ENCODE results near the gene UBIAD1. TPM values are rescaled to one million over a fixed set of nuclear protein-coding genes. Genes with fewer than 3 reads are reported as not detected.

UBIAD1 gene
- 7.7 and 12.4 TPM in 2 replicates for total RNA-seq

GRCh38 chr1:11272832-11273594 lies at the start of gene UBIAD1:
Gene UBIAD1, plus strand, starts transcription at chr1:11273198. Its CDS starts 334 bp downstream, at chr1:11273532.

GRCh38 chr1:11262171-11263049 lies 10.6 kb upstream of the UBIAD1 start, which contains the start of gene MTOR:
Gene MTOR, minus strand, starts transcription at chr1:11262551. Its CDS starts 3,142 bp downstream, at chr1:11259409.

Other genes with a start within 250 kb of the UBIAD1 start
- not detected in 2 replicates for gene MASP2, start 226.0 kb upstream of the UBIAD1 start, total RNA-seq
- 59.8 and 82.9 TPM in 2 replicates for gene SRM, start 213.2 kb upstream of the UBIAD1 start, total RNA-seq
- gene EXOSC10, start 173.3 kb upstream of the UBIAD1 start, total RNA-seq: 29.6 and 34.5 TPM in 2 replicates
- 0.43 TPM in 1 of 2 replicates, not detected in the other for gene ANGPTL7, start 83.8 kb upstream of the UBIAD1 start, total RNA-seq
- 17.5 and 25.5 TPM in 2 replicates for gene MTOR, start 10.6 kb upstream of the UBIAD1 start, total RNA-seq
- gene DISP3, start 206.0 kb downstream of the UBIAD1 start, total RNA-seq: under 0.01 TPM in 1 of 2 replicates, not detected in the other

All from pericardium fibroblast (primary cell).